ENCODE results near the gene CEMIP.

Gene CEMIP

GRCh38 chr15:80798911-80799310, 19.7 kb downstream of the CEMIP start:
- DNase-seq, result no peak
- Histone ChIP-seq H3K9ac (ENCODE audit: low read length) (no peak overlapping the region), H3F3A (ENCODE audit: insufficient read depth, low read length) (no peaks in the 10 kb centered on the region), H3K4me1 (ENCODE audit: low read length) (no peaks in the 10 kb centered on the region), H3K4me3 (ENCODE audit: low read length) (no peak overlapping the region), H3K9me2 (replicated peaks; ENCODE audit: insufficient read depth, low read length) (no peaks in the 10 kb centered on the region), H3K27me3 (replicated peaks; ENCODE audit: insufficient read depth, low read length) (no peaks in the 10 kb centered on the region), H3K36me3 (replicated peaks; ENCODE audit: insufficient read depth, low read length) (no peaks in the 10 kb centered on the region), H3K79me2 (ENCODE audit: low read length) (no peaks in the 10 kb centered on the region), H4K20me1 (ENCODE audit: insufficient read depth, low read length) (no peaks in the 10 kb centered on the region), H3K4me2 (ENCODE audit: low read depth, low read length) (no peak overlapping the region), H2AFZ (ENCODE audit: low read length) (no peak overlapping the region), H3K9me3 (replicated peaks; ENCODE audit: insufficient read depth, low read length) (no peaks in the 10 kb centered on the region), H3K27ac (ENCODE audit: low read length) (no peak overlapping the region)
- TF ChIP-seq CTCF (IDR thresholded peaks at IDR 0.05; ENCODE audit: low read length) (no peak), EZH2phosphoT487 (IDR thresholded peaks at IDR 0.05; ENCODE audit: low read length) (no peak), EZH2 (optimal IDR thresholded peaks at IDR 0.05; ENCODE audit: low read depth, low read length) (no peak)

GRCh38 chr15:80800067-80800466, 20.9 kb downstream of the CEMIP start:
- Histone ChIP-seq H3K9ac (ENCODE audit: low read length) (no peak overlapping the region), H3K4me3 (ENCODE audit: low read length) (no peak overlapping the region), H3K27me3 (replicated peaks; ENCODE audit: insufficient read depth, low read length) (no peaks in the 10 kb centered on the region), H3K9me3 (replicated peaks; ENCODE audit: insufficient read depth, low read length) (no peaks in the 10 kb centered on the region), H3K4me2 (ENCODE audit: low read depth, low read length) (no peak overlapping the region), H3K27ac (ENCODE audit: low read length) (no peak overlapping the region), H3K79me2 (ENCODE audit: low read length) (no peaks in the 10 kb centered on the region), H3K36me3 (replicated peaks; ENCODE audit: insufficient read depth, low read length) (no peaks in the 10 kb centered on the region), H2AFZ (ENCODE audit: low read length) (no peak overlapping the region), H3K4me1 (ENCODE audit: low read length) (no peaks in the 10 kb centered on the region), H3K9me2 (replicated peaks; ENCODE audit: insufficient read depth, low read length) (no peaks in the 10 kb centered on the region), H4K20me1 (ENCODE audit: insufficient read depth, low read length) (no peaks in the 10 kb centered on the region), H3F3A (ENCODE audit: insufficient read depth, low read length) (no peaks in the 10 kb centered on the region)
- TF ChIP-seq EZH2 (optimal IDR thresholded peaks at IDR 0.05; ENCODE audit: low read depth, low read length) (no peak), EZH2phosphoT487 (IDR thresholded peaks at IDR 0.05; ENCODE audit: low read length) (no peak), CTCF (IDR thresholded peaks at IDR 0.05; ENCODE audit: low read length) (no peak)
- no peak for DNase-seq

GRCh38 chr15:80801891-80802680, 22.9 kb downstream of the CEMIP start:
- no peak for TF ChIP-seq EZH2phosphoT487 (IDR thresholded peaks at IDR 0.05; ENCODE audit: low read length)
- TF ChIP-seq EZH2 (optimal IDR thresholded peaks at IDR 0.05; ENCODE audit: low read depth, low read length), result no peak
- no peak for TF ChIP-seq CTCF (IDR thresholded peaks at IDR 0.05; ENCODE audit: low read length)
- H3F3A ChIP-seq (ENCODE audit: insufficient read depth, low read length), result no peaks in the 10 kb centered on the region
- H4K20me1 ChIP-seq (ENCODE audit: insufficient read depth, low read length), result no peaks in the 10 kb centered on the region
- no peaks in the 10 kb centered on the region for H3K27me3 ChIP-seq (replicated peaks; ENCODE audit: insufficient read depth, low read length)
- no peaks in the 10 kb centered on the region for H3K9me2 ChIP-seq (replicated peaks; ENCODE audit: insufficient read depth, low read length)
- no peak overlapping the region for H3K4me3 ChIP-seq (ENCODE audit: low read length)
- no peaks in the 10 kb centered on the region for H3K4me1 ChIP-seq (ENCODE audit: low read length)
- H3K4me2 ChIP-seq (ENCODE audit: low read depth, low read length), result no peak overlapping the region
- H3K79me2 ChIP-seq (ENCODE audit: low read length), result no peaks in the 10 kb centered on the region
- H2AFZ ChIP-seq (ENCODE audit: low read length), result no peak overlapping the region
- H3K27ac ChIP-seq (ENCODE audit: low read length), result no peak overlapping the region
- H3K9ac ChIP-seq (ENCODE audit: low read length), result no peak overlapping the region
- no peak for DNase-seq
- H3K9me3 ChIP-seq (replicated peaks; ENCODE audit: insufficient read depth, low read length), result no peaks in the 10 kb centered on the region
- H3K36me3 ChIP-seq (replicated peaks; ENCODE audit: insufficient read depth, low read length), result no peaks in the 10 kb centered on the region

Data from MM.1S (cell line).